SK-N-MC (cell line): ENCODE data around the gene MCEE.

Experiments
- EZH2 ChIP-seq: fragments of 200-600 bp; sonication (generic); IDR thresholded peaks from one replicate; pipeline ENCODE4 v1.6.1; 2017; ENCODE audit warnings: antibody characterized with exemption
- FOXP2 ChIP-seq: optimal IDR thresholded peaks from 2 replicates; pipeline ENCODE3; 2011; ENCODE audit warnings: mild to moderate bottlenecking, moderate library complexity; ENCODE audit not compliant: insufficient read depth; ENCODE audit errors: extremely low read length, control extremely low read depth
- POLR2AphosphoS5 ChIP-seq: IDR thresholded peaks from 2 replicates; pipeline ENCODE4 v1.6.1; 2012; ENCODE audit warnings: mild to moderate bottlenecking, low read depth, low read length, borderline replicate concordance

- TF ChIP-seq POLR2AphosphoS5 (no peak), EZH2 (no peak), FOXP2 (no peak)
Observed at GRCh38 chr2:71129902-71130151, 202 bp downstream of the MCEE start.
